MM.1S (cell line): ENCODE data around the gene WDR31.
"Not testable (repeated sequence)": the region's sequence is repeated elsewhere in the genome, so short reads cannot be mapped to it uniquely, and the experiment has no call there.

ENCODE experiments used
- DNase-seq: peaks from one replicate; pipeline ENCODE4 v3.0.0-alpha.2; 2015
- H2AFZ ChIP-seq: fragments of 300-600 bp; sonication (generic); 2 replicates; pipeline ENCODE4 v1.6.0; 2016; ENCODE audit warnings: antibody characterized with exemption, low read length
- H3F3A ChIP-seq: fragments of 300-600 bp; sonication (generic); 2 replicates; pipeline ENCODE4 v1.6.1; 2016; ENCODE audit warnings: mild to moderate bottlenecking, antibody characterized with exemption, low read length, moderate library complexity, mixed read lengths; ENCODE audit not compliant: insufficient read depth
- H3K27ac ChIP-seq: fragments of 300-600 bp; sonication (generic); 2 replicates; pipeline ENCODE4 v1.5.1; 2016; ENCODE audit warnings: mild to moderate bottlenecking, low read length
- H3K27me3 ChIP-seq: fragments of 300-600 bp; sonication (generic); replicated peaks from 2 replicates; pipeline ENCODE4 v1.6.0; 2016; ENCODE audit warnings: low read length; ENCODE audit not compliant: insufficient read depth
- H3K36me3 ChIP-seq: fragments of 300-600 bp; sonication (generic); replicated peaks from 2 replicates; pipeline ENCODE4 v1.6.1; 2016; ENCODE audit warnings: mild to moderate bottlenecking, low read length, mixed read lengths; ENCODE audit not compliant: insufficient read depth
- H3K4me1 ChIP-seq: fragments of 300-600 bp; sonication (generic); 2 replicates; pipeline ENCODE4 v1.6.1; 2016; ENCODE audit warnings: low read length, mixed read lengths
- H3K4me2 ChIP-seq: fragments of 300-600 bp; sonication (generic); 2 replicates; pipeline ENCODE4 v1.6.0; 2016; ENCODE audit warnings: low read depth, low read length
- H3K4me3 ChIP-seq: fragments of 300-600 bp; sonication (generic); 2 replicates; pipeline ENCODE4 v1.5.1; 2016; ENCODE audit warnings: low read length, mixed read lengths
- H3K79me2 ChIP-seq: fragments of 300-600 bp; sonication (generic); 2 replicates; pipeline ENCODE4 v1.6.1; 2016; ENCODE audit warnings: mixed run types, low read length, mixed read lengths
- H3K9ac ChIP-seq: fragments of 300-600 bp; sonication (generic); 2 replicates; pipeline ENCODE4 v1.6.1; 2016; ENCODE audit warnings: low read length, mixed read lengths
- H3K9me2 ChIP-seq: fragments of 300-600 bp; sonication (generic); replicated peaks from 2 replicates; pipeline ENCODE4 v1.6.1; 2016; ENCODE audit warnings: mild to moderate bottlenecking, low read length, mixed read lengths; ENCODE audit not compliant: insufficient read depth
- H3K9me3 ChIP-seq: fragments of 300-600 bp; sonication (generic); replicated peaks from 2 replicates; pipeline ENCODE4 v1.6.1; 2016; ENCODE audit warnings: mild to moderate bottlenecking, low read length, mixed read lengths; ENCODE audit not compliant: insufficient read depth
- H4K20me1 ChIP-seq: fragments of 300-600 bp; sonication (generic); 2 replicates; pipeline ENCODE4 v1.6.1; 2016; ENCODE audit warnings: mild to moderate bottlenecking, low read length, moderate library complexity, mixed read lengths; ENCODE audit not compliant: insufficient read depth
- EZH2 ChIP-seq: fragments of 300-600 bp; sonication (generic); optimal IDR thresholded peaks from 2 replicates; pipeline ENCODE3; 2017; ENCODE audit warnings: low read depth, mild to moderate bottlenecking, antibody characterized with exemption, low read length, mixed read lengths
- EZH2phosphoT487 ChIP-seq: fragments of 300-600 bp; sonication (generic); IDR thresholded peaks from 2 replicates; pipeline ENCODE4 v1.6.1; 2018; ENCODE audit warnings: antibody characterized with exemption, low read length
- TF ChIP-seq, protein P1 (sequence below): fragments of 300-600 bp; sonication (generic); IDR thresholded peaks from 2 replicates; pipeline ENCODE4 v1.5.1; 2016; ENCODE audit warnings: antibody characterized with exemption, low read length, mixed read lengths

Gene WDR31

DNA sequence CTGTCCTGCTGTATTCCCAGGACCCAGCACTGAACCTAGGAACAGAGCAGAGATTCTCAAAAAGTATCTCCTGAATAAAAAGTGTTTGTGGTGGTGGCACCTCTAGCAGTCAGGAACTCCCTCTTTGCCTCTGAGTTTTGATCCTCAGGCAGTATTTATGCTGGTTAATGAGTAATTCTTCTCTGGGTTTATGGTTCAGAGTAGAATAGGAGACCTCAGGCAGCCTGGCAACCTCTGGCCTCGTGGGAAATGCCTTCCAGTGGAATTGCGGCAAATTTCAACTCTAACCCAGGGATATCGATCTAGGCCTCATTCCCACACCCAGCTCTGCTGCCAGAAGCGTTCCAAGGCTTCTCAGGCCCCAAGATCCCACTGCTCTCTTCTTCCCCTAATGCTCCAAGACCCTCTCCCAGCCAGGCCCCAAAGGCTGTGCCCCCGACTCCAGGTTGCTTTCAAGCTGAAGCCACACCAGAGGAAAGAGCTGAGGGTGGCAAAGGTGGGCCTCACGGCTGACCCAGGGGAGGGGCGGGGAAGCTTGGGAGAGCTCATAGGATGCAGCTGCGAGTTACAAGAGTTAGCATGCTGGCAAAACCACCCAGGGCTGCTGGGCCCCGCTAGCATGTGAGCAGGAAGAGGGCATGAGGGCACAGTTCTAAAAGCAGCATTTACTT is 47.6 kb upstream of the WDR31 start:
- Histone ChIP-seq H3K4me1 (no peaks in the 10 kb centered on the region), H3K9me3 (no peaks in the 10 kb centered on the region), H3K9ac (no peak overlapping the region), H3K27me3 (no peaks in the 10 kb centered on the region), H4K20me1 (no peaks in the 10 kb centered on the region), H2AFZ (no peak overlapping the region), H3K27ac (no peak overlapping the region), H3K36me3 (no peaks in the 10 kb centered on the region), H3F3A (no peaks in the 10 kb centered on the region), H3K4me3 (no peak overlapping the region), H3K4me2 (no peak overlapping the region), H3K79me2 (no peaks in the 10 kb centered on the region), H3K9me2 (no peaks in the 10 kb centered on the region)
- TF ChIP-seq EZH2phosphoT487 (no peak), EZH2 (no peak)
- TF ChIP-seq, protein P1, sequence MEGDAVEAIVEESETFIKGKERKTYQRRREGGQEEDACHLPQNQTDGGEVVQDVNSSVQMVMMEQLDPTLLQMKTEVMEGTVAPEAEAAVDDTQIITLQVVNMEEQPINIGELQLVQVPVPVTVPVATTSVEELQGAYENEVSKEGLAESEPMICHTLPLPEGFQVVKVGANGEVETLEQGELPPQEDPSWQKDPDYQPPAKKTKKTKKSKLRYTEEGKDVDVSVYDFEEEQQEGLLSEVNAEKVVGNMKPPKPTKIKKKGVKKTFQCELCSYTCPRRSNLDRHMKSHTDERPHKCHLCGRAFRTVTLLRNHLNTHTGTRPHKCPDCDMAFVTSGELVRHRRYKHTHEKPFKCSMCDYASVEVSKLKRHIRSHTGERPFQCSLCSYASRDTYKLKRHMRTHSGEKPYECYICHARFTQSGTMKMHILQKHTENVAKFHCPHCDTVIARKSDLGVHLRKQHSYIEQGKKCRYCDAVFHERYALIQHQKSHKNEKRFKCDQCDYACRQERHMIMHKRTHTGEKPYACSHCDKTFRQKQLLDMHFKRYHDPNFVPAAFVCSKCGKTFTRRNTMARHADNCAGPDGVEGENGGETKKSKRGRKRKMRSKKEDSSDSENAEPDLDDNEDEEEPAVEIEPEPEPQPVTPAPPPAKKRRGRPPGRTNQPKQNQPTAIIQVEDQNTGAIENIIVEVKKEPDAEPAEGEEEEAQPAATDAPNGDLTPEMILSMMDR: no peak
- DNase-seq: no peak

DNA sequence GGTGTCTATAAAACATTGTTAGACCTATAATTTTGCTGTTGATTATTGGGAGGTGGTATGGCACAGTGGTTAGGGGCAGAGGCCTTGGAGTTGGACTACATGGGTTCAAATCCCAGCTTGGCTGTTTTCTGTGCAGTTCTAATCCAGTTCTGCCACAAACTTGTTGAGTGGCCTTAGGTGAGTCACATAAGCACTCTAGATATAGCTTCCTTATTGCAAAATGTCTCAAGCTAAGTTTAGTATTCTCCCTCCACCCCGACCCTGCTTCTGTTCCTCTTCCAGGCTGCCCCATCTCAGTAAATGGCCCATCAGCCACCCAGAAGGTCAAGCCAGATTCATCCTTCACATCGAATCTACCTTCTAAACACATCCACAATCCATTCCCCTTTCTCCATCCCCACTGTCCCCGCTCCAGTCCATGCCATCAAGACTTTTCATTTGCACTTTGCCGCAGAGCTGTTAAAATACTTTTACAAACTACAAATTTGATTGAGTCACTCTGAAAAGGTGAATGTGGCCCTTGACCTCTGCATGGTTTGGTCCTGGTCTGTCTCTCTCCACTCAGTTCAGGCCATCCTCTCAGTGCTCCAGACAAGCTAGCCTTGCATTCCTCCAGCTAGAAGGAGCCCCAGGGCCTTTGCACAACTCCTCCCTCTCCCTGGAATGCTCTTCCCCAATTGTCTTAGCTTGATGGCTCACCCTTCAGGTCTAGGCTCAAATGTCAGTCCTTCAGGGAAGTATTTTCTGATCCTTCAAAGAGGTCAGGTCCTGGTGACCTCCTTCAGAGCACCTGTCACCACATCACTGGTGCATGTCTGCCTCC is 46.7 kb upstream of the WDR31 start:
- no peak for DNase-seq
- no peak overlapping the region for H3K27ac ChIP-seq
- H3K9me3 ChIP-seq: no peaks in the 10 kb centered on the region
- H3K4me3 ChIP-seq: no peak overlapping the region
- no peaks in the 10 kb centered on the region for H3K79me2 ChIP-seq
- no peaks in the 10 kb centered on the region for H3K9me2 ChIP-seq
- H3K27me3 ChIP-seq: no peaks in the 10 kb centered on the region
- no peaks in the 10 kb centered on the region for H3K36me3 ChIP-seq
- H3F3A ChIP-seq: no peaks in the 10 kb centered on the region
- TF ChIP-seq, protein P1: no peak
- TF ChIP-seq EZH2phosphoT487 (no peak), EZH2 (no peak)
- no peak overlapping the region for H3K9ac ChIP-seq
- no peak overlapping the region for H2AFZ ChIP-seq
- H3K4me1 ChIP-seq: no peaks in the 10 kb centered on the region
- H4K20me1 ChIP-seq: no peaks in the 10 kb centered on the region
- H3K4me2 ChIP-seq: no peak overlapping the region

DNA sequence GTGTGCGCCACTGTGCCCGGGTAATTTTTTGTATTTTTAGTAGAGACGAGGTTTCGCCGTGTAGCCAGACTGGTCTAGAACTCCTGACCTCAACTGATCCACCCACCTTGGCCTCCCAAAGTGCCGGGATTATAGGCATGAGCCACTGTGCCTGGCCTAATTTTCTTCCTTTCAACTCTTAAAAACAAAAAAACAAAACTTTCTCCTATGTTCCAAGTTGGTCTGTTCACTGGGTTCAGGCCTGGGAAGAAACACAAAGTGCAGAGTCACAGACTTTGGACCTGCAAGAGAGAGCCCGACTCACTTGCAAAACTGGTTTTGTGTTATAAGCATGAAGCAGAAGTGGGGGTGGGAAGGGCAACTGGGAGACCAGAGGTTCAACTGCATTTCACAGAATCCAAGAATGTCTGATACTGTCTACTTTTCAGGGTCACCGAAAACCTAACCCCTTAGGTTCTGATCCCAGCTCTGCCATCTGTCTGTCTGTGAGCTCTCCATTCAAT is 41.9 kb upstream of the WDR31 start:
- no peak overlapping the region for H2AFZ ChIP-seq
- no peak overlapping the region for H3K27ac ChIP-seq

DNA sequence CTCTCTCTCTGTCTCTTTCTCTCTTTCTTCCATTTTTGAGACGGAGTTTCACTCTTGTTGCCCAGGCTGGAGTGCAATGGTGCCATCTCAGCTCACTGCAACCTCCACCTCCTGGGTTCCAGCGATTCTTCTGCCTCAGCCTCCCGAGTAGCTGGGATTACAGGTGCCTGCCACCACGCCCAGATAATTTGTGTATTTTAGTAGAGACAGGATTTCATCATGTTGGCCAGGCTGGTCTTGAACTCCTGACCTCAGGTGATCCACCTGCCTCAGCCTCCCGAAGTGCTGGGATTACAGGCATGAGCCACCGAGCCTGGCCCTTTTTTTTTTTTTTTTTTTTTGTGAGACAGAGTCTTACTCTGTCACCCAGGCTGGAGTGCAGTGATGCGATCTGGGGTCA is 41.4 kb upstream of the WDR31 start:
- not testable (repeated sequence) for DNase-seq, H4K20me1 ChIP-seq, H3F3A ChIP-seq, H3K27me3 ChIP-seq, H2AFZ ChIP-seq, H3K36me3 ChIP-seq, H3K9me3 ChIP-seq, H3K79me2 ChIP-seq, H3K9ac ChIP-seq, H3K4me2 ChIP-seq, H3K4me3 ChIP-seq, H3K9me2 ChIP-seq, H3K27ac ChIP-seq, H3K4me1 ChIP-seq

More for the DNA sequence above, 41.9 kb upstream of the WDR31 start:
- H3K36me3 ChIP-seq: no peaks in the 10 kb centered on the region
- H3K9me2 ChIP-seq: no peaks in the 10 kb centered on the region
- no peak for TF ChIP-seq EZH2
- TF ChIP-seq EZH2phosphoT487: no peak
- TF ChIP-seq, protein P1: no peak
- no peak overlapping the region for H3K4me3 ChIP-seq
- peaks cover 7% of the 10 kb centered on the region for H3K4me1 ChIP-seq
- DNase-seq: no peak
- H3K9me3 ChIP-seq: no peaks in the 10 kb centered on the region
- no peaks in the 10 kb centered on the region for H3F3A ChIP-seq
- no peaks in the 10 kb centered on the region for H3K79me2 ChIP-seq
- no peaks in the 10 kb centered on the region for H3K27me3 ChIP-seq
- no peak overlapping the region for H3K4me2 ChIP-seq
- H3K9ac ChIP-seq: no peak overlapping the region
- no peaks in the 10 kb centered on the region for H4K20me1 ChIP-seq
